WTC11 (cell line): Measurements from ENCODE around the gene VWA7.
"Not testable (repeated sequence)": the region's sequence is repeated elsewhere in the genome, so short reads cannot be mapped to it uniquely, and the experiment has no call there.

ENCODE experiments used
- ATF1 ChIP-seq: sonication (generic); formaldehyde crosslinking; IDR thresholded peaks from 2 replicates; pipeline ENCODE4 v1.8.1; 2023; ENCODE audit warnings: mild to moderate bottlenecking, moderate library complexity, missing genetic modification reagents
- ATF6 ChIP-seq: sonication (generic); formaldehyde crosslinking; IDR thresholded peaks from 2 replicates; pipeline ENCODE4 v1.8.1; 2023; ENCODE audit warnings: mild to moderate bottlenecking, missing genetic modification reagents
- CTCF ChIP-seq: fragments of 200-600 bp; IDR thresholded peaks from 2 replicates; pipeline ENCODE4 v1.8.0; 2022; ENCODE audit warnings: antibody characterized with exemption
- FOXK1 ChIP-seq: sonication (generic); formaldehyde crosslinking; IDR thresholded peaks from 2 replicates; pipeline ENCODE4 v1.8.0; 2022; ENCODE audit warnings: mild to moderate bottlenecking, moderate library complexity, missing genetic modification reagents
- HMGXB4 ChIP-seq: sonication (generic); formaldehyde crosslinking; IDR thresholded peaks from 2 replicates; pipeline ENCODE4 v1.8.1; 2023; ENCODE audit warnings: mild to moderate bottlenecking, moderate library complexity, missing genetic modification reagents
- KAT7 ChIP-seq: sonication (generic); formaldehyde crosslinking; IDR thresholded peaks from 2 replicates; pipeline ENCODE4 v1.8.1; 2023; ENCODE audit warnings: missing genetic modification reagents, mild to moderate bottlenecking, borderline replicate concordance
- NFYB ChIP-seq: sonication (generic); formaldehyde crosslinking; conservative IDR thresholded peaks from 2 replicates; pipeline ENCODE4 v1.8.0; 2022; ENCODE audit warnings: low read depth, missing genetic modification reagents
- SOX15 ChIP-seq: fragments of 250-450 bp; sonication (Bioruptor Pico); IDR thresholded peaks from 2 replicates; pipeline ENCODE4 v1.9.0; 2021; ENCODE audit warnings: mild to moderate bottlenecking
- ZBTB43 ChIP-seq: sonication (generic); formaldehyde crosslinking; IDR thresholded peaks from 2 replicates; pipeline ENCODE4 v1.8.1; 2023; ENCODE audit warnings: mild to moderate bottlenecking, missing genetic modification reagents

GRCh38 chr6:31823592-31824196 lies 46.6 kb upstream of the VWA7 start:
- TF ChIP-seq CTCF; KAT7 (CRISPR knock-in tag); HMGXB4 (CRISPR knock-in tag); FOXK1 (CRISPR knock-in tag); NFYB (CRISPR knock-in tag); ATF6 (CRISPR knock-in tag); SOX15 (CRISPR knock-in tag); ZBTB43 (CRISPR knock-in tag); ATF1 (CRISPR knock-in tag): not testable (repeated sequence)
